Thyroid gland (tissue), 4 donors: ENCODE results near the gene VSX1. TPM values are rescaled to one million over a fixed set of nuclear protein-coding genes. Genes with fewer than 3 reads are reported as not detected.

Experiments
- DNase-seq, 2 donors: peaks; one replicate each; pipeline ENCODE4 v3.0.0-alpha.2; 2019
- H3K27ac ChIP-seq, 3 donors: fragments of 200-600 bp; sonication (generic); 1 replicate in 2 of 3; 2 replicates in 1 of 3; pipeline ENCODE4 v1.5.1; 2016 to 2019; ENCODE audit warnings: mild to moderate bottlenecking in 1 of 3, moderate library complexity in 1 of 3
- H3K27me3 ChIP-seq: fragments of 200-600 bp; sonication (generic); one replicate; pipeline ENCODE4 v1.5.1; 2019
- H3K36me3 ChIP-seq, 2 donors: fragments of 200-600 bp; sonication (generic); one replicate each; pipeline ENCODE4 v1.5.1; 2016 to 2019
- H3K4me1 ChIP-seq, 2 donors: fragments of 200-600 bp; sonication (generic); one replicate each; pipeline ENCODE4 v1.5.1; 2017 to 2019
- H3K4me3 ChIP-seq, 3 donors: fragments of 200-600 bp; sonication (generic); replicated peaks in 1 of 3; 1 replicate in 2 of 3; 2 replicates in 1 of 3; pipeline ENCODE4 v1.5.1; 2016; ENCODE audit warnings: mild to moderate bottlenecking in 1 of 3
- H3K9me3 ChIP-seq: fragments of 200-600 bp; sonication (generic); one replicate; pipeline ENCODE4 v1.5.1; 2017
- POLR2A ChIP-seq, 2 donors: fragments of 450-650 bp; IDR thresholded peaks; one replicate each; pipeline ENCODE4 v1.6.1; 2017; ENCODE audit warnings: antibody characterized with exemption in 2 of 2, mild to moderate bottlenecking in 2 of 2, moderate library complexity in 1 of 2
- WGBS, 2 donors: methylation state at CpG; one replicate each; pipeline ENCODE4 v1.1.5; 2017; 5-methylcytosine and 5-hydroxymethylcytosine counted together
- intact Hi-C: fragments of 100-400 bp; cut with DNase I; formaldehyde crosslinking; loops from one replicate; pipeline ENCODE4 v1.15.1; 2023
- total RNA-seq, 4 donors: library from RNA; depleted of rRNA; stranded (reverse); fragments of >200 nt; gene quantifications; one replicate each; pipeline ENCODE4 v1.2.3, GENCODE V29; 2016
- TF ChIP-seq, protein P1 (sequence below), 6 experiments: fragments of 200-600 bp in 3 of 6; fragments of 450-650 bp in 3 of 6; sonication (generic) in 3 of 6; IDR thresholded peaks; one replicate each; pipeline ENCODE4 v1.5.1; 2016 to 2019; ENCODE audit warnings: antibody characterized with exemption in 6 of 6, mild to moderate bottlenecking in 2 of 6, inconsistent platforms in 1 of 6, moderate library complexity in 1 of 6

VSX1 gene
- total RNA-seq, 4 donors from 2014 or later = not detected

DNA sequence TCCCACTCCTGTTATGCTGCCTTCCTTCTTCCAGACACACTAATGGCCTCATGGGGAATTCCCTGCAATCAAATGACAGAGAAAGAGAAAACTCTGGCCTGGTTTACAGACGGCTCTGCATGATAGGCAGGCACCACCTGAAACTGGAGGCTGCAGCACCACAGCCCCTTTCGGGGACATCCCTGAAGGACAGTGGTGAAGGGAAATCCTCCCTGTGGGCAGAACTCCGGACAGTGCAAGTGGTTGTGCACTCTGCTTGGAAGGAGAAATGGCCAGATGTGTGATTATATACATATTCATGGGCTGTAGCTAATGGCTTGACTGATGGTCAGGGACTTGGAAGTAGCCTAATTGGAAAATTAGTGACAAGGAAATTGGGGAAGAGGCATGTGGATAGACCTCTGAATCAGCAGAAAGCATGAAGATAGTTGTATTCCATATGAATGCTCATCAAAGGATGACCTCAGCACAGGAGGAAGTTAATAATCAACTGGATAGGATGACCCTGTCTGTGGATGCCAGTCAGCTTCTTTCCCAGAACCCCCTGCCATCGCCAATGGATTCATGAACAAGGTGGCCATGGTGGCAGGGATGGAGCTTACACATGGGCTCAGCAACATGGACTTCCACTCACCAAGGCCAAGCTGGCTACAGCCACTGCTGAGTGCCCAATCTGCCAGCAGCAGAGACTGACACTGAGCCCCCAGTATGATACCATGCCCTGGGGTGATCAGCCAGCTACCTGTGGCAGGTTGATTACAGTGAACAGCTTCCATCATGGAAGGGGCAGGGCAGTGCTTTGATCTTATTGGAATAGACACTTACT, 44.5 kb upstream of the VSX1 start:
- intact Hi-C loops = no loop called here
- 80 to 96% methylated on average over 4 of the region's 4 CpGs for WGBS, 2 donors
- H3K4me3 ChIP-seq = no peak overlapping the region
- H3K27me3 ChIP-seq = no peaks in the 10 kb centered on the region
- H3K4me1 ChIP-seq = no peaks in the 10 kb centered on the region
- no peak for DNase-seq
- H3K36me3 ChIP-seq = no peaks in the 10 kb centered on the region
- no peaks in the 10 kb centered on the region for H3K9me3 ChIP-seq
- TF ChIP-seq, protein P1, sequence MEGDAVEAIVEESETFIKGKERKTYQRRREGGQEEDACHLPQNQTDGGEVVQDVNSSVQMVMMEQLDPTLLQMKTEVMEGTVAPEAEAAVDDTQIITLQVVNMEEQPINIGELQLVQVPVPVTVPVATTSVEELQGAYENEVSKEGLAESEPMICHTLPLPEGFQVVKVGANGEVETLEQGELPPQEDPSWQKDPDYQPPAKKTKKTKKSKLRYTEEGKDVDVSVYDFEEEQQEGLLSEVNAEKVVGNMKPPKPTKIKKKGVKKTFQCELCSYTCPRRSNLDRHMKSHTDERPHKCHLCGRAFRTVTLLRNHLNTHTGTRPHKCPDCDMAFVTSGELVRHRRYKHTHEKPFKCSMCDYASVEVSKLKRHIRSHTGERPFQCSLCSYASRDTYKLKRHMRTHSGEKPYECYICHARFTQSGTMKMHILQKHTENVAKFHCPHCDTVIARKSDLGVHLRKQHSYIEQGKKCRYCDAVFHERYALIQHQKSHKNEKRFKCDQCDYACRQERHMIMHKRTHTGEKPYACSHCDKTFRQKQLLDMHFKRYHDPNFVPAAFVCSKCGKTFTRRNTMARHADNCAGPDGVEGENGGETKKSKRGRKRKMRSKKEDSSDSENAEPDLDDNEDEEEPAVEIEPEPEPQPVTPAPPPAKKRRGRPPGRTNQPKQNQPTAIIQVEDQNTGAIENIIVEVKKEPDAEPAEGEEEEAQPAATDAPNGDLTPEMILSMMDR (IDR thresholded peaks at IDR 0.05) = no peak
- no peak for TF ChIP-seq POLR2A (IDR thresholded peaks at IDR 0.05)
- H3K27ac ChIP-seq = no peak overlapping the region

DNA sequence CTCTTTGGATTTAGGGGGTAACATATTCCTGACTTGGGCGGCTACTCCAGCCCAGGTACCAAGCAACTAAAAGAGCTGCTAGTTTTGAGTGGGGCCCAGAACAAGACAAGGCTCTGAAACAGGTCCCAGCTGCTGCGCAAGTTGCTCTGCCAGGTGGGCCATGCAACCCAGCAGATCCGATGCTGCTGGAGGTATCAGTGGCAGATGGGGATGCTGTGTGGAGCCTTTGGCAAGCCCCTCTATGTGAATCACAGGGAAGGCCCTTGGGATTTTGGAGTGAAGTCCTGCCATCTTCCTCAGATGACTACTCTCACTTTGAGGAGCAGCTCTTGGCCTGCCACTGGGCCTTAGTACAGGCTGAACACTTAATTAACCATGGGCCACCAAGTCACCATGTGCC, 43.7 kb upstream of the VSX1 start:
- 93 to 95% methylated on average over 2 to 3 of the region's 3 CpGs for whole genome bisulfite sequencing, 2 donors
- intact Hi-C loops = no loop called here
- Histone ChIP-seq H3K4me1 (no peaks in the 10 kb centered on the region), H3K4me3 (no peak overlapping the region), H3K27me3 (no peaks in the 10 kb centered on the region), H3K36me3 (no peaks in the 10 kb centered on the region), H3K9me3 (no peaks in the 10 kb centered on the region), H3K27ac (no peak overlapping the region)
- TF ChIP-seq, protein P1 (IDR thresholded peaks at IDR 0.05) = no peak
- no peak for TF ChIP-seq POLR2A (IDR thresholded peaks at IDR 0.05)
- no peak for DNase-seq

DNA sequence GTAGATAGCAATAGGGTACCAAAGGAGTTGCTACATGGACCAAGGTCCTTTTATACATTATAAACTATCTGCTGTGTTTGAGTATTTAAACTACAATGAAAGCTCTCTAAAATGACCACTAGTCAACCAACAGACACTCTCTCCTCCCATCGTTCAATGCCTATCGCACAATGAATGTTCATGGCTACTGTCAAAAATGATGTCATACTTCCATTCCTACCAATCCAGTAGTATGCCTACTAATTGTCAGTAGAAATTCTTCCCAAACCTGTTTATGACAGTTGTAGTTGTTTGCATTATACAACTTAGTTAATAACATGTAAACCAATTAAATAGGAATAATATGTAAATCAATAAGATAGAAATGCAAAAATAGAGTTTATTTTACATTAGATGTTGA, 39.0 kb upstream of the VSX1 start:
- intact Hi-C loops = no loop called here
- 93 to 94% methylated on average over 2 of the region's 2 CpGs for WGBS, 2 donors
- TF ChIP-seq POLR2A (IDR thresholded peaks at IDR 0.05) = no peak
- TF ChIP-seq, protein P1 (IDR thresholded peaks at IDR 0.05) = no peak

DNA sequence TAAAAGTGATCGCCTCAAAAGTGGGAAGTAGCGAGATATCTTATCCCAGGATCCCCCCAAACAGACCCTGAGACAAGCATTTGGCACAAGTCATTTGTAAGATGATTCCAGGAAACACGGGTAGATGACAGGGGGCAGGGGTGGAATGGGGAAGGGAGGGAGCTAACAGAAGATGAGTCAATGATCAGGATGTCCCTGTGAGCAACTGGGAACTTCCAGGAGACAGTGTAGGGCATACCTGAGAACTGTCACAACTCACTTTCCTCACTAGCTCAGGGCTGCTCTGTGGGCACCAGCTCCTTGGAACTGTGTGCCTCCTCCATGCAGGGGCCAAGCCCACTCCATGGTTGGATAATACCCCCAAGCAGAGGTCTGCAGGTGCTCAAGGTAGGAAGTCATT, 38.5 kb upstream of the VSX1 start:
- Histone ChIP-seq H3K4me3 (no peak overlapping the region), H3K27ac (no peak overlapping the region), H3K9me3 (no peaks in the 10 kb centered on the region), H3K4me1 (peaks cover 11 to 24% of the 10 kb centered on the region in 2 donors), H3K27me3 (no peaks in the 10 kb centered on the region), H3K36me3 (no peaks in the 10 kb centered on the region)
- DNase-seq = no peak
- no peak for TF ChIP-seq POLR2A (IDR thresholded peaks at IDR 0.05)
- TF ChIP-seq, protein P1 (IDR thresholded peaks at IDR 0.05) = no peak
- intact Hi-C loops = no loop called here
- WGBS, 2 donors = 77 to 80% methylated on average over 3 of the region's 3 CpGs

More for the DNA sequence above, 39.0 kb upstream of the VSX1 start:
- no peaks in the 10 kb centered on the region for H3K9me3 ChIP-seq
- no peaks in the 10 kb centered on the region for H3K27me3 ChIP-seq
- peaks cover 11 to 20% of the 10 kb centered on the region in 2 donors for H3K4me1 ChIP-seq
- DNase-seq = no peak
- H3K36me3 ChIP-seq = no peaks in the 10 kb centered on the region
- H3K27ac ChIP-seq = no peak overlapping the region
- H3K4me3 ChIP-seq = no peak overlapping the region

DNA sequence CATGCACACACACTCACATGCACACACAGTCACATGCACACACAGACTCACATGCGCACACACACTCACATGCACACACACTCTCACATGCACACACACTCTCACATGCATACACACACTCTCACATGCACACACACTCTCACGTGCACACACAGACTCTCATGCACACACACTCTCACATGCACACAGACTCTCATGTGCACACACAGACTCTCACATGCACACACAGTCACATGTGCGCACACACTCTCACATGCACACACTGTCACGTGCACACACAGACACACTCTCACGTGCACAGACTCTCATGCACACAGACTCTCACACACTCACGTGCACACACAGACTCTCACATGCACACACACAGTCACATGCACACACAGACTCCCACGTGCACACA, 36.6 kb upstream of the VSX1 start:
- no peak overlapping the region for H3K4me3 ChIP-seq
- DNase-seq = no peak
- H3K4me1 ChIP-seq = peaks cover 11 to 25% of the 10 kb centered on the region in 2 donors
- TF ChIP-seq POLR2A (IDR thresholded peaks at IDR 0.05) = no peak
- TF ChIP-seq, protein P1 (IDR thresholded peaks at IDR 0.05) = no peak
- no peaks in the 10 kb centered on the region for H3K36me3 ChIP-seq
- intact Hi-C loops = no loop called here
- H3K9me3 ChIP-seq = no peaks in the 10 kb centered on the region
- no peaks in the 10 kb centered on the region for H3K27me3 ChIP-seq
- WGBS, 2 donors = 90 to 95% methylated on average over 7 of the region's 7 CpGs
- no peak overlapping the region for H3K27ac ChIP-seq
